Activated naive CD4-positive, alpha-beta T cell treated with anti-CD3 and anti-CD28 coated beads, Interleukin-2, amount 50 U/mL, for 72 hours (primary cell): ENCODE data around the gene ANKRD13D. TPM values are rescaled to one million over a fixed set of nuclear protein-coding genes. Genes with fewer than 3 reads are reported as not detected.

Experiments
- ATAC-seq, 2 donors: fragments of 150-1000 bp; cut with Tn5 transposase; 2 replicates each; pipeline ENCODE4 v1.10.0; 2021; ENCODE audit warnings: mild to moderate bottlenecking in 2 of 2, moderate library complexity in 2 of 2
- DNase-seq, 2 donors: peaks; one replicate each; pipeline ENCODE4 v3.0.0; 2021 to 2022; ENCODE audit warnings: low spot score in 2 of 2
- H3K27ac Mint-ChIP-seq, 2 donors: one replicate each; pipeline ENCODE4 v1.8.0; 2022; ENCODE audit warnings: mild to moderate bottlenecking in 2 of 2, mixed read lengths in 2 of 2
- H3K36me3 Mint-ChIP-seq, 2 donors: one replicate each; pipeline ENCODE4 v1.8.0; 2022; ENCODE audit warnings: mixed read lengths in 2 of 2
- H3K9me3 Mint-ChIP-seq, 2 donors: one replicate each; pipeline ENCODE4 v1.8.0; 2022; ENCODE audit warnings: mixed read lengths in 2 of 2
- total RNA-seq, 2 donors: library from RNA; stranded (reverse); gene quantifications; one replicate each; pipeline ENCODE4 v1.2.3, GENCODE V29; 2022

ANKRD13D gene
- total RNA-seq, 2 donors from 2014 or later, result 76.0 to 213 TPM

- ATAC-seq (peak; percentile 73 to 77), DNase-seq (peak; percentile 87 to 95)
- Mint-ChIP-seq H3K27ac (peak overlapping the region; percentile 97 to 98), H3K9me3 (no peaks in the 10 kb centered on the region), H3K36me3 (peaks cover 25 to 35% of the 10 kb centered on the region in 2 donors)
Measured at GRCh38 chr11:67288452-67289225, 464 bp upstream of the ANKRD13D start.

GRCh38 chr11:67289651-67290479 lies 762 bp downstream of the ANKRD13D start:
- ATAC-seq, result peak in 1 of 2 donors; percentile 1
- H3K9me3 Mint-ChIP-seq, result no peaks in the 10 kb centered on the region
- no peak for DNase-seq
- peak overlapping the region; percentile 91 to 98 for H3K27ac Mint-ChIP-seq
- peaks cover 19 to 47% of the 10 kb centered on the region in 2 donors for H3K36me3 Mint-ChIP-seq

GRCh38 chr11:67290801-67291200 lies 1.7 kb downstream of the ANKRD13D start:
- H3K27ac Mint-ChIP-seq, result peak overlapping the region; percentile 88 to 91
- no peaks in the 10 kb centered on the region for H3K9me3 Mint-ChIP-seq
- DNase-seq, result no peak
- ATAC-seq, result no peak
- H3K36me3 Mint-ChIP-seq, result peaks cover 20 to 56% of the 10 kb centered on the region in 2 donors

- peak overlapping the region in 1 of 2 donors; percentile 91 for H3K27ac Mint-ChIP-seq
- H3K36me3 Mint-ChIP-seq, result peaks cover 25 to 65% of the 10 kb centered on the region in 2 donors
- peaks cover 0 to 6% of the 10 kb centered on the region in 2 donors for H3K9me3 Mint-ChIP-seq
- ATAC-seq, result no peak
- DNase-seq, result no peak
Measured at GRCh38 chr11:67291481-67292381, 2.6 kb downstream of the ANKRD13D start.

GRCh38 chr11:67292671-67293070 lies 3.6 kb downstream of the ANKRD13D start:
- Mint-ChIP-seq H3K36me3 (peaks cover 26 to 64% of the 10 kb centered on the region in 2 donors), H3K27ac (peak overlapping the region in 1 of 2 donors; percentile 4), H3K9me3 (peaks cover 0 to 11% of the 10 kb centered on the region in 2 donors)
- DNase-seq (no peak), ATAC-seq (no peak)

GRCh38 chr11:67293090-67293489 lies 4.0 kb downstream of the ANKRD13D start:
- DNase-seq (no peak), ATAC-seq (no peak)
- peak overlapping the region in 1 of 2 donors; percentile 4 for H3K27ac Mint-ChIP-seq
- H3K9me3 Mint-ChIP-seq, result peaks cover 0 to 11% of the 10 kb centered on the region in 2 donors
- peaks cover 26 to 64% of the 10 kb centered on the region in 2 donors for H3K36me3 Mint-ChIP-seq

- peak overlapping the region in 1 of 2 donors; percentile 75 for H3K27ac Mint-ChIP-seq
- peaks cover 0 to 11% of the 10 kb centered on the region in 2 donors for H3K9me3 Mint-ChIP-seq
- H3K36me3 Mint-ChIP-seq, result peaks cover 21 to 51% of the 10 kb centered on the region in 2 donors
- no peak for ATAC-seq
- no peak for DNase-seq
Measured at GRCh38 chr11:67295846-67296245, 6.7 kb downstream of the ANKRD13D start.

GRCh38 chr11:67298786-67299185 lies 9.7 kb downstream of the ANKRD13D start:
- ATAC-seq (no peak), DNase-seq (no peak)
- Mint-ChIP-seq H3K9me3 (peaks cover 0 to 11% of the 10 kb centered on the region in 2 donors), H3K36me3 (peaks cover 16 to 34% of the 10 kb centered on the region in 2 donors), H3K27ac (peak overlapping the region; percentile 73 to 76)

- Mint-ChIP-seq H3K27ac (peak overlapping the region in 1 of 2 donors; percentile 25), H3K9me3 (peaks cover 0 to 11% of the 10 kb centered on the region in 2 donors), H3K36me3 (peaks cover 16 to 26% of the 10 kb centered on the region in 2 donors)
- DNase-seq (peak in 1 of 2 donors; percentile 48), ATAC-seq (no peak)
Measured at GRCh38 chr11:67299471-67300191, 10.5 kb downstream of the ANKRD13D start.

- DNase-seq (peak in 1 of 2 donors; percentile 54), ATAC-seq (no peak)
- Mint-ChIP-seq H3K9me3 (peaks cover 0 to 11% of the 10 kb centered on the region in 2 donors), H3K27ac (peak overlapping the region in 1 of 2 donors; percentile 25), H3K36me3 (peaks cover 16 to 20% of the 10 kb centered on the region in 2 donors)
Measured at GRCh38 chr11:67300256-67300755, 11.2 kb downstream of the ANKRD13D start.

GRCh38 chr11:67300756-67301312 lies 11.7 kb downstream of the ANKRD13D start:
- Mint-ChIP-seq H3K9me3 (peaks cover 0 to 11% of the 10 kb centered on the region in 2 donors), H3K27ac (no peak overlapping the region), H3K36me3 (peaks cover 14 to 16% of the 10 kb centered on the region in 2 donors)
- DNase-seq (peak in 1 of 2 donors; percentile 53), ATAC-seq (no peak)

GRCh38 chr11:67301313-67301921 lies 12.3 kb downstream of the ANKRD13D start:
- H3K27ac Mint-ChIP-seq, result no peak overlapping the region
- peaks cover 0 to 6% of the 10 kb centered on the region in 2 donors for H3K9me3 Mint-ChIP-seq

GRCh38 chr11:67301951-67302516 lies 12.9 kb downstream of the ANKRD13D start:
- ATAC-seq (no peak), DNase-seq (peak in 1 of 2 donors; percentile 53)
- Mint-ChIP-seq H3K27ac (peak overlapping the region in 1 of 2 donors; percentile 53), H3K9me3 (peaks cover 0 to 1% of the 10 kb centered on the region in 2 donors), H3K36me3 (peaks cover 2 to 6% of the 10 kb centered on the region in 2 donors)

More at GRCh38 chr11:67301313-67301921, 12.3 kb downstream of the ANKRD13D start:
- peaks cover 9 to 10% of the 10 kb centered on the region in 2 donors for H3K36me3 Mint-ChIP-seq
- DNase-seq, result peak in 1 of 2 donors; percentile 56
- no peak for ATAC-seq

GRCh38 chr11:67302571-67303131 lies 13.5 kb downstream of the ANKRD13D start:
- H3K27ac Mint-ChIP-seq, result peak overlapping the region in 1 of 2 donors; percentile 53
- ATAC-seq (peak; percentile 16 to 19), DNase-seq (peak in 1 of 2 donors; percentile 58)
- peaks cover 0 to 6% of the 10 kb centered on the region in 2 donors for H3K36me3 Mint-ChIP-seq
- no peaks in the 10 kb centered on the region for H3K9me3 Mint-ChIP-seq
